Keratinocyte (primary cell): ENCODE results near the gene TTC21B. TPM values are rescaled to one million over a fixed set of nuclear protein-coding genes. Genes with fewer than 3 reads are reported as not detected.

Source experiments
- DNase-seq: peaks from one replicate; pipeline ENCODE4 v3.0.0-alpha.2; 2011; ENCODE audit warnings: low read depth, missing footprints, low spot score
- FAIRE-seq: peaks from 2 replicates; lab custom pipeline; 2011; peaks lifted over from hg19 to GRCh38; lab: Jason Lieb, UNC
- H2AFZ ChIP-seq: 2 replicates; pipeline ENCODE4 v1.6.0; 2012; ENCODE audit warnings: low read length, control low read depth, inconsistent platforms; ENCODE audit not compliant: control insufficient read depth
- H3K27ac ChIP-seq: 2 replicates; pipeline ENCODE4 v1.5.1; 2011; ENCODE audit warnings: low read length; ENCODE audit not compliant: control insufficient read depth, insufficient read depth
- H3K27me3 ChIP-seq: 3 replicates; pipeline ENCODE4 v1.6.0; 2011; ENCODE audit warnings: low read length; ENCODE audit not compliant: control insufficient read depth, insufficient read depth; ENCODE audit errors: extremely low read depth
- H3K36me3 ChIP-seq, 2 experiments: 2 replicates in 1 of 2; 3 replicates in 1 of 2; pipeline ENCODE4 v1.5.1; 2011; ENCODE audit warnings: low read length in 2 of 2, mild to moderate bottlenecking in 1 of 2; ENCODE audit not compliant: control insufficient read depth in 2 of 2, insufficient read depth in 2 of 2; ENCODE audit errors: extremely low read depth in 1 of 2
- H3K4me1 ChIP-seq: 3 replicates; pipeline ENCODE4 v1.5.1; 2011; ENCODE audit warnings: low read length; ENCODE audit not compliant: control insufficient read depth, insufficient read depth; ENCODE audit errors: extremely low read depth
- H3K4me2 ChIP-seq: 3 replicates; pipeline ENCODE4 v1.6.0; 2011; ENCODE audit warnings: low read depth, low read length; ENCODE audit not compliant: control insufficient read depth, insufficient read depth; ENCODE audit errors: extremely low read depth
- H3K4me3 ChIP-seq, 3 experiments: fragments of 200-600 bp in 1 of 3; sonication (generic) in 1 of 3; 2 replicates in 2 of 3; 3 replicates in 1 of 3; pipeline ENCODE4 v1.5.1; 2011 to 2016; ENCODE audit warnings: low read length in 3 of 3, mild to moderate bottlenecking in 3 of 3, control low read depth in 2 of 3, inconsistent platforms in 1 of 3, low read depth in 1 of 3, mixed read lengths in 1 of 3, mixed run types in 1 of 3, moderate library complexity in 1 of 3; ENCODE audit not compliant: control insufficient read depth in 2 of 3, insufficient read depth in 2 of 3; ENCODE audit errors: extremely low read depth in 1 of 3
- H3K79me2 ChIP-seq: 2 replicates; pipeline ENCODE4 v1.6.0; 2012; ENCODE audit warnings: low read length; ENCODE audit not compliant: control insufficient read depth, insufficient read depth
- H3K9ac ChIP-seq: 3 replicates; pipeline ENCODE4 v1.6.0; 2011; ENCODE audit warnings: low read length; ENCODE audit not compliant: control insufficient read depth, insufficient read depth; ENCODE audit errors: extremely low read depth
- H3K9me1 ChIP-seq: 3 replicates; pipeline ENCODE4 v1.6.0; 2011; ENCODE audit warnings: low read length; ENCODE audit not compliant: control insufficient read depth, insufficient read depth; ENCODE audit errors: extremely low read depth
- H3K9me3 ChIP-seq: 2 replicates; pipeline ENCODE4 v1.5.1; 2012; ENCODE audit warnings: low read depth, low read length; ENCODE audit not compliant: control insufficient read depth
- H4K20me1 ChIP-seq: 3 replicates; pipeline ENCODE4 v1.6.0; 2011; ENCODE audit warnings: low read length; ENCODE audit not compliant: control insufficient read depth, insufficient read depth; ENCODE audit errors: extremely low read depth
- CTCF ChIP-seq, 3 experiments: IDR thresholded peaks in 1 of 3; conservative IDR thresholded peaks in 1 of 3; optimal IDR thresholded peaks in 1 of 3; 2 replicates in 2 of 3; 3 replicates in 1 of 3; pipeline versions ENCODE3 to v1.5.1; 2011; ENCODE audit warnings: low read length in 3 of 3, mild to moderate bottlenecking in 3 of 3, moderate library complexity in 2 of 3, control low read depth in 1 of 3, inconsistent platforms in 1 of 3; ENCODE audit not compliant: insufficient read depth in 2 of 3; ENCODE audit errors: extremely low read depth in 1 of 3
- EZH2 ChIP-seq: IDR thresholded peaks from one replicate; pipeline ENCODE4 v1.6.1; 2012; ENCODE audit warnings: inconsistent platforms, mild to moderate bottlenecking, low read length, moderate library complexity
- dilution Hi-C: fragments of 300-500 bp; cut with MboI; formaldehyde crosslinking; loops from one replicate; pipeline ENCODE4 v1.7.0; 2020; ENCODE audit warnings: low sequenced_read_pairs; ENCODE audit not compliant: extremely low pct_ligation_motif_present
- polyA plus RNA-seq, 5 experiments: library from polyadenylated mRNA; depleted of rRNA in 3 of 5; stranded (reverse) in 3 of 5; stranded (forward) in 1 of 5; unstranded in 1 of 5; fragments of >200 nt; gene quantifications; 1 replicate in 1 of 5; 2 replicates in 3 of 5; 3 replicates in 1 of 5; pipeline versions ENCODE4 v1.2.1 to v1.2.3, GENCODE V29; 2011 to 2012; ENCODE audit warnings: missing spikeins in 2 of 5, low read depth in 1 of 5, low replicate concordance in 1 of 5

Gene TTC21B
- polyA plus RNA-seq, 1 donor (not counting 4 experiments of a cell fraction or from before 2014, with no cell fraction given): 8.0 TPM

- Histone ChIP-seq H4K20me1 (no peaks in the 10 kb centered on the region), H3K9me1 (no peaks in the 10 kb centered on the region), H2AFZ (no peak overlapping the region), H3K9ac (no peak overlapping the region), H3K4me2 (no peak overlapping the region), H3K9me3 (no peaks in the 10 kb centered on the region), H3K36me3 (no peaks in the 10 kb centered on the region), H3K27me3 (no peaks in the 10 kb centered on the region), H3K27ac (no peak overlapping the region), H3K4me3 (no peak overlapping the region), H3K79me2 (no peaks in the 10 kb centered on the region), H3K4me1 (no peaks in the 10 kb centered on the region)
- dilution Hi-C loops: no loop called here
- DNase-seq (no peak), FAIRE-seq (no peak)
- TF ChIP-seq EZH2: no peak
- no peak for TF ChIP-seq CTCF (optimal IDR thresholded peaks at IDR 0.05 in 1 of 3, IDR thresholded peaks at IDR 0.05 in 1 of 3, conservative IDR thresholded peaks at IDR 0.05 in 1 of 3; ENCODE audit: extremely low read depth in 1 of 3, insufficient read depth in 2 of 3, low read length in 3 of 3)
Observed at GRCh38 chr2:165871025-165871424, 82.6 kb downstream of the TTC21B start.

GRCh38 chr2:165870346-165870745 lies 83.2 kb downstream of the TTC21B start:
- no peak overlapping the region for H3K4me3 ChIP-seq
- no peak overlapping the region for H3K4me2 ChIP-seq
- no peak overlapping the region for H3K9ac ChIP-seq
- H3K9me3 ChIP-seq: no peaks in the 10 kb centered on the region
- no peaks in the 10 kb centered on the region for H3K4me1 ChIP-seq
- no peaks in the 10 kb centered on the region for H4K20me1 ChIP-seq
- TF ChIP-seq CTCF (optimal IDR thresholded peaks at IDR 0.05 in 1 of 3, IDR thresholded peaks at IDR 0.05 in 1 of 3, conservative IDR thresholded peaks at IDR 0.05 in 1 of 3; ENCODE audit: extremely low read depth in 1 of 3, insufficient read depth in 2 of 3, low read length in 3 of 3) (no peak), EZH2 (no peak)
- no peak for FAIRE-seq
- H3K79me2 ChIP-seq: no peaks in the 10 kb centered on the region
- no peaks in the 10 kb centered on the region for H3K36me3 ChIP-seq
- H3K9me1 ChIP-seq: no peaks in the 10 kb centered on the region
- no peaks in the 10 kb centered on the region for H3K27me3 ChIP-seq
- DNase-seq: no peak
- H3K27ac ChIP-seq: no peak overlapping the region
- no peak overlapping the region for H2AFZ ChIP-seq
- dilution Hi-C loops: no loop called here
